GM18870 (cell line): ENCODE results near the gene CAMSAP1.

ENCODE experiments used
- ATAC-seq: cut with Tn5 transposase; IDR thresholded peaks from one replicate; pipeline ENCODE4 v1.9.1; 2021; ENCODE audit warnings: moderate library complexity; ENCODE audit not compliant: unreplicated experiment

Gene CAMSAP1

DNA sequence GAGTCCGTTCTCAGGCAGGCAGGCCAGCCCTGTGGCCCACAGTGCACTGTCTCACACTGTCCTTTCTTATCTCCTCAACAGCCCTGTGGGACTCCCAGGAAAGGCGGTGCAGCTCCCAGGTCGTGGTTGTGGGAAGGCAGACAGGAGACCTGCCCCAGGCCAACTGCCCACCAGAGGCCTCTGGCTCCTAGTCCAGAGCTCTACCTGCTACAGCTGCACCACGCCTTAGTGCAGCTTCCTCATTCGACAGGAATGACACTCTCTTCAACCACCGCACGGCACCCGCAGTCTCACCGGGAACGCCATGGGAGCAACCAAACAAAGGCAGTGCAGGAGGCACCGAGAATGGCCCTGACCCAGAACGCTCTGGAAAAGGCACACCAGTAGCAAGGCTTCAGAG, 25.3 kb downstream of the CAMSAP1 start:
- ATAC-seq: no peak

- ATAC-seq: no peak
These were observed 26.9 kb downstream of the CAMSAP1 start for GRCh38 chr9:135880438-135880837.

DNA sequence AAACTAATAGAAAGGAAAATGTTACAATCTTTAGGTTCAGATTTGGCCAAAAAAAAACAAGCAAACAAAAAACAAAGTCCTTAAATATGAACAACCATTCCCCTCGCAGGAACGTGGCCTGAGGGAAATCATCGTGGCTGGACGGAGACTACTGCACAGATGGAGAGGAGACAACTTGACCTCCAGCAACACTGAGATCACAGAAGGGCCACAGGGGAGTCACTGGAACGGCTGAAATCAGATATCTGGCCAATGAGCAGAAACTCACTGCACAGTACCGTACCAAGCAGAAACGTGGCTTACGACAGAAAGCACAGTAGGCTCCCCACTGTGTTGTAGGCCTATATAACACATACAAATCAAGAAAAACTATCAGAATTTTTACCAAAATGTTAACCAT, 27.7 kb downstream of the CAMSAP1 start:
- ATAC-seq: no peak

DNA sequence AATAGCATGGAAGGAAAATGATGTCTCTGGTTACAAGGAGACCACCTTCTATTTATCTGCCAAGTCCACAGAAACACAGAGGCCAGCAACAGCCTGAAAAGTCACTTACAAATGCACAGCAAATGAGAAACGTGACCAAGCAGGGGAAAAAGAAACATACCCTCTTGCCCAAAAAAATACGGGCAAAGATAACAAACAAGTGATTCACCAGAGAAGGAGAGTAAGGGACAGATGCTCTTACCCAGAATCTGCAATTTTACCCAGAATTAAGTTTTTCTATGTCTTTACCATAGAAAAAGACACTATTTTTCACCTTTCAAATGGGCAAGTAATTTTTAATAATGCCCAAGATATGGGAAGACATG, 28.1 kb downstream of the CAMSAP1 start:
- ATAC-seq: no peak

GRCh38 chr9:135878528-135879236, 28.7 kb downstream of the CAMSAP1 start:
- no peak for ATAC-seq

DNA sequence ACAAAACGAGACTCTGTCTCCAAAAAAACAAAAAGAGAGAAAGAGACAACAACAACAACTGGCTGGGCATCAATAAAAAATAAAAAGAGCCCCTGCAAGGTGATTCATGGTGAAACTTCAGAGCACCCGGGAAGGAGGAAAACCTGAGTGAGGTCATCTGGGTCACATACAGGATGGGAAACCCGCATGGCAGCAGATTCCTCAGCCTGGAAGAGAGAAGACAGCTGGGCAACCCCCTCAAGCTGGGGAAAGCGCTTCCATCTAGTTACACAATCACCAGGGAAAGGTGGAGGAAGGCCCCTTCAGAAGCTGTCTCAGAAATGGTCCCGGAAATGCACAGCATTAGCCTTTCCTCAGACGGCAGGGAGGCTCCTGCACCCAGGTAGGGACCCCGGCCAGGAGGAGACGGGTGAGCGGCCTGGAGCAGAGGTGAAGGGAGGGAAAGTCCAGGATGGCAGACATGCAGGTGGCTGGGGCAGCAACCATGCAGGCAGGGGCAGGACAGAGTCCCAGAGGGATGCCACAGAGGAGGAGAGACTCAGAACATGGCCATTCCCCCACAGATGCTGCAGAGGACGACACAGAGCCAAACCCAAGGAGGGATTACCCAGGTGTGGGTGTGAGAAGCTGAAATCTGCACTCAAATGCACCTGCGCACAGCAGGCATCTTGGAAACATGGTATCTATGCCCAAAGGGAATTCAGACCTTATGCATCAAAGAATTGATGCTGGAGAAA, 29.4 kb downstream of the CAMSAP1 start:
- ATAC-seq: no peak

DNA sequence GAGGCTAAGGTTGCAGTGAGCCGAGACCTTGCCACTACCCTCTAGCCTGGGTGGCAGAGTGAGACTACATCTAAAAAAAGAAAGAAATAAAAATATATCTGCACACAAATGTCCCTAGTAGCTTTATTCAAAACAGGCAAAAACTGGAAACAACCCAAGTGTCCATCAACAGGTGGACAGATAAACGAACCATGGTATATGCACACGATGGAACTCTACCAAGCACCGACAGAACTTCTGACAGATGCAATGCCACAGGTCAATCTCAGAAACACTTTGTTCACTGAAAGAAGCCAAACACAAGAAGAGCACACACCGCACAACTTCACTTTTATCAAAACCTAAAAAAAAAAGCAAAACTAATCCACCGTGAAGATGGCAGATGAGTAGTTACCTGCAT, 30.4 kb downstream of the CAMSAP1 start:
- ATAC-seq: no peak

DNA sequence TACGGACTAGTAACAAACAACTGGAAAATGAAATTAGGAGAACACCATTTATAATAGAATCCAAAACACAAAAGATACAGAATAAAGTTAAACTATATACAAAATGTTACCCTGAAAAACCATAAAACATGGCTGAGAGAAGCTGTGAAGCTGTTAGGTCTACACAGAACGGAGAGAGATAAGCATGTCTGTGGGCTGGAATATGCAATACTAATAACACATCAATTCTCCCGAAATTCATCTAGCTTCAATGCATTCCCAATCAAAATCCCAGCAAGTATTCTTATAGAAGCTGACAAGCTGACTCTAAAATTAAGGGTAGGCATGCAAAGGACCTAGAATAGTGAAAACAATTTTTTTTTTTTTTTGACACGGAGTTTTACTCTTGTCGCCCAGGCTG, 32.5 kb downstream of the CAMSAP1 start:
- no peak for ATAC-seq

DNA sequence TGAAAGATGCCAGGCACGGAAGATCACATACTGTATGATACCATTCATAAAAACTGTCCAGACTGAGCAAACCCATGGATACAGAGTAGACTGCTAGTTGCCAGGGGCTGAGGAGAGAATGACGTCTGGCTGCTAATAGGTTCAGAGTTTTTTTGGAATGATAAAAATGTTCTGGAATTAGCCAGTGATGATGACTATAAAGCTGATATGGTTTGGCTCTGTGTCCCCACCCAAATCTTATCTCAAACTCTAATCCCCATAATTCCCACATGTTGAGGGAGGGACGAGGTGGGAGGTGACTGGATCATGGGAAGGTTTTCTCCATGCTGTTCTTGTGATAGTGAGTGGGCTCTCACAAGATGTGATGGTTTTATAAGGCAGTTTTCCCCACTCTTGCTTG, 37.4 kb downstream of the CAMSAP1 start:
- no peak for ATAC-seq

GRCh38 chr9:135865531-135865930, 41.8 kb downstream of the CAMSAP1 start:
- no peak for ATAC-seq

- no peak for ATAC-seq
These were observed 42.8 kb downstream of the CAMSAP1 start for GRCh38 chr9:135864447-135865049.

DNA sequence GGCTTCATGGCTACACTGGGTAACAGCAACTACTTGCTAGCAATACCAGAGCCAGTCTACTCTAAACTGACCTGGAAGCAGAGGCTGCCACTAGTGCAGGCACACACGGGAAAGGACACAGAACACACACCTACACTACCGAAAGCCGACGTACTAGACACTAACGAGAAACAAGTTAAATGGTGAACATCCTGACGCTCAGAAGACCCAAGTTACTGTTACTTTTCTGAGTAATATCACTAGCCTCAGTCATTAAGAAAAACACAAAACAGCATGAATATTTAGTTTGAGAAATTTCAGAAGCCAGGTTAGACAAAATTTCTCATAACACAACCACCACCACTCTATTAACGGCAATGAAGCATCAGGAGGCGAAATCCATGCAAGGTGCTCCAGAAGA, 44.5 kb downstream of the CAMSAP1 start:
- ATAC-seq: no peak

GRCh38 chr9:135858491-135859185, 48.7 kb downstream of the CAMSAP1 start:
- no peak for ATAC-seq

DNA sequence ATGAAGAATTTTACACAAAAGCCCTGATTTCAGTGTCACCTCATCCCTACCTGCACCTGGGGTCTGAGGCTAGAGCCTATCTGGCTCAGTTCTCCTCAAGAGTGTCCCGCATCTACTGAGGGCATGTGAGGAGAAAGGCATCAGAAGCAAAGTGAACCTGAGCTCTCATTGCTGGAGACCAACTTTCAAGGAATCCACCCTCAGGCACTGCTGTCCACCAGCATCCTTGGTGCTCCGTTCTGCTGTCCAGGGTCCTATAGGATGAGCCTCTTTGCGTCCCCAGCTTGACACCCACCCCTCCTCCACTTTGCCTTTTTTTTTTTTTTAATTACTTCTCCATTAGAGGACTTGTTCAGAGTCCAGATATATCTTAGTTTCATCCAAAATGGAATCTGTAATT, 49.5 kb downstream of the CAMSAP1 start:
- ATAC-seq: no peak

DNA sequence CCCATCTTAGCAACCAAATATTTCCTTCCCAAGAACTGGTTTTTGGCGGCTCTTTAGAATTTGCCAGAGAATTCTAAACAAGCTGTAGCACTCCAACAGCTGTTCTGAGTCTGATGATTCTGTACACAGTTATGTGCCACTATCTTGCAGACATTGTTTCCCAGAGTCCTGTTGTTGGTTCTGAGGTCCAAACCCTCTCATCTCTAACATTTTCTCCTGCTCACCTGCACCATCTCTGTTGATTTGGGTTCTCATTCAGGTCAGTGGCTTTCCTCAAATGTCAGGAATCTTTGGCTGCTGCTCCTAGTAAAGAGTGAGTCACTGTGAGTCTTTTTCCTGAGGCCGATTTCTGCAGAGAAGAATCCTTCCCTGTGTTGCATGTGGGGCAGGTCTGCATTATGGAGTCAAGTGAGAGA, 50.0 kb downstream of the CAMSAP1 start:
- no peak for ATAC-seq

GRCh38 chr9:135851748-135852147, 55.6 kb downstream of the CAMSAP1 start:
- no peak for ATAC-seq

- no peak for ATAC-seq
These were observed 56.6 kb downstream of the CAMSAP1 start for GRCh38 chr9:135850737-135851136.

DNA sequence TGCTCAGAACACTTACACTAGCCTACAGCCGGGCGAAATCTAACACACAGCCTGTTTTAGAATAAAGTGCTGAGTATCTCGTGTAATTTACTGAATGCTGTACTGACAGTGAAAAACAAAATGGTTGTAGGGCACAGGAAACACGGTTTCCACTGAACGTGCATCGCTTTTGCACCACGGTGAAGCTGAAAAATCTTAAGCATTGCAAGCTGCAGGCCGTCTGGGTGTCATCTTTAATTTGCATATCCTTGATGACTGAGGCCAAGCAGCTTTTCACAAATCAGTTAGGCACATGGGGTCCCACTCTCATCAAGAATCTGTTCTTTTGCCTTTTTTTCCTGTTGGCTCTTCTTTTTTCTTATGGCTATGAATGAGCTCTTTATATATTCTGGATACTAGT, 58.2 kb downstream of the CAMSAP1 start:
- ATAC-seq: no peak

DNA sequence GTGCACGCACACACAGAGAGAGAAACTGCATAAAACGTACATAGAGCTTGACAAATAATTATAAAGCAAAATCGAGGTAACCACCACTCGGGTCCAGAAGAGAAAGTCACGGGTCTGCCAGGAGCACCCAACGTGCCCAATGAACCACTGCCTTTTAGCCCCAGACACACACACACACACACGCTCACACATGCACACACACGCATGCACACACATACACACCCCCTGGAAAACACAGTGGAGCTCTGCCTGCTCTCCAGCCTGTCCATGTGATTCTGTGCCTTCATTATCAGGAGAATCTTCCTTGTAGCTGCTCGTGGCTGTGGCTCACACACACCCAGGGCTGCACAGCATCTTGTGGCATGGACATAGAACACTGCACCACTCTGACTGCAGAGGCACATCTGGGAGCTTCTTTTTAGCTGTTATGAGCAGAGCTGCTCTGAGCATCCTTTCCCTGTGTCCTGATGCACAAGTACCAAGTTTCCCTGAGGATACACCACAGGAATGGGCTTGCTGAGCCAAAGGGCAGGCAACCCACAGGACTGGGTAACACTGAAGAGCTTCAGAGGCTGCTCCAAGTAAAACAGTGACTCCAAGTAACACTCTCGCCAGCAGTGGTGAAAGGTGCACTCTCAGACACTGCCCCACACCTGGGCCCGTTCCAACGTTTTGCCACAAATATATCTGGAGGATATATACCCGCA, 58.9 kb downstream of the CAMSAP1 start:
- ATAC-seq: no peak

DNA sequence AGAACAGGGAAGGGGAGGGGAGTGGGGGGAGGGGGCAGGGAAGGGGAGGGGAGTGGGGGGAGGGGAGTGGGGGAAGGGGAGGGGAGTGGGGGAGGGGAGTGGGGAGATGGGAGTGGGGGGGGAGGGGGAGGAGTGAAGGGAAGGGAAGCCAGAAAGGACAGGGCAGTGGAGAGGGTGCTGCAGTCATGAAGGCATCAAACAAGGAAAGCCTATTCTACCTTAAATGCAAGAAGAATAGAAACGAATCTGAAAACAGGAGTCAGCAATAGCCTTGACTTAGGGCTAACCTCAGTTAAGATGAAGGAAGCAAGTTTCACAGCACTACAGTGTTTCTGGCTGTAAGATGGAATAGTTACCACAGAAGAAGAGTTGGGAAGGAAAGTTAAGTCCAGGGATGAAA, 59.5 kb downstream of the CAMSAP1 start:
- no peak for ATAC-seq

GRCh38 chr9:135840539-135840938, 66.8 kb downstream of the CAMSAP1 start:
- ATAC-seq: no peak
